HG03439 (cell line): Measurements from ENCODE around the gene ZNF575.

Source experiments
- ATAC-seq: cut with Tn5 transposase; IDR thresholded peaks from one replicate; pipeline ENCODE4 v1.9.1; 2021; ENCODE audit warnings: mild to moderate bottlenecking, moderate library complexity; ENCODE audit not compliant: unreplicated experiment

ZNF575 gene, protein sequence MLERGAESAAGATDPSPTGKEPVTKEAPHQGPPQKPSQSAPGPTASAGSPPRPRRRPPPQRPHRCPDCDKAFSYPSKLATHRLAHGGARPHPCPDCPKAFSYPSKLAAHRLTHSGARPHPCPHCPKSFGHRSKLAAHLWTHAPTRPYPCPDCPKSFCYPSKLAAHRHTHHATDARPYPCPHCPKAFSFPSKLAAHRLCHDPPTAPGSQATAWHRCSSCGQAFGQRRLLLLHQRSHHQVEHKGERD

DNA sequence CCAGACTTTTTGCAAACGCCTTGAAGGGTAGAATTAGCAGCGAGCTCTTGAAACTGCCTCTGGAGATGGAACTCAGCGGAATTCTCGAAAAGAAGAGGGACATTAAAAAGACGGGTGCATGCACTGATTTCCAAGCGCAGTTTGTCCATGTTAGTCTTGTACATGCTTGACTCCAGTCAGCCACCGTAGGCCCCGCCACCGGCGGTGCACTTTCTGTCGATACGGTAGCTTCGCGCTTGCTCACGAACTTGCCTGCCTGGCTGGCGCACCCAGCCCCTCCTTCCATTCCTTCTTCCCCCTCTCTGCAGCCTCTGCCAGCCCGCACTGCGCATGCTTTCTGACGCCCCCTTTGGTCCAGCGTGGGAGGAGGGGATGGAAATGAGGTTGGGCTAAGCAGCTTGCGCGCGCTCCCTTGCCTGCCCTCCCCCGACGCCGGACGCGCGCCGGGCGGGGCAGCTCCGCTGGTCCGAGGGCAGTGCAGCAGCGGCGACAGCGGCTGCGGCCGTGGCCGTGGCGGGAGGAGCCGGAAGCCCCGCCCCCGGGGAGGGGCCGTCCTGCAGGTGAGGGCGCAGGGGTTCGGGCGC, at the start of gene ZNF575:
TSS of gene ZNF575 (plus strand) at position 227 of the 584 bp plus-strand sequence. CDS start 1,235 bp downstream, outside the sequence.
- peak; percentile 59 for ATAC-seq

GRCh38 chr19:43483281-43483680, 49.7 kb upstream of the ZNF575 start:
- no peak for ATAC-seq

DNA sequence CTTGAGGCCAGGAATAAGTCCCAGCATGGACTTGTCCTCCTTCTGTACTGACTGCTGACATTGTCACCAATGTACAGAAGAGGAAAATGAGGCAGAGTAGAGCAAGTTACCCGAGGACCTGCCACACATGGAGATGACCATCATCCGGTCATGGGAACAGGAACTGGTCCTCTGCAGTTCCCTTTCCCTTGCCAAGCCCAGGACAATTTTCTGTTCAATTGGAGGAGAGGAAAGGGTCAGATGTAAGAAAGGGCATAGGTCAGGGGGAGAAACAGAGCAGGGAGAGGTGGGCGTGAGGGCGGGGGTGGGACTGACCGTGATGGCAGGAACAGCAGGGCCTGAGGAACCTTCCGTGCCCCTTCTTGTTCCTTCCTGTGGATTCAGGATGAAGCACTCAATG, 47.0 kb upstream of the ZNF575 start:
- ATAC-seq, result no peak

DNA sequence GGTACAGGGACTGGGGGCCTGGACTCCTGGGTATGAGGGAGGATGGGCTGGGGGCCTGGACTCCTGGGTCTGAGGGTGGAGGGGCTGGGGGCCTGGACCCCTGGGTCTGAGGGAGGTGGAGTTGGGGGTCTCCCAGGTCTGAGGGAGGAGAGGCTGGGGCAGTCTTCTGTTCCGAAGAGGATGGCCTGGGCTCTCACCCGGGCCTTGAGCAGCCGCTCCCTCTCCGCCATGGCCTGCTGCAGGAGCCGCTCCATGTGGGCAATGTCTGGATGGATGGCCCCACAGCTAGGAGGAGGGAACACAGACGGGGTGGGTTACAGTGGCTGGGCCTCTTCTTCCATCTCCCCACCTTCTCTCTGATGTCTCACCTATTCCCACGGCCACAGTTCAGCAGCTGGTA, 46.6 kb upstream of the ZNF575 start:
- no peak for ATAC-seq

DNA sequence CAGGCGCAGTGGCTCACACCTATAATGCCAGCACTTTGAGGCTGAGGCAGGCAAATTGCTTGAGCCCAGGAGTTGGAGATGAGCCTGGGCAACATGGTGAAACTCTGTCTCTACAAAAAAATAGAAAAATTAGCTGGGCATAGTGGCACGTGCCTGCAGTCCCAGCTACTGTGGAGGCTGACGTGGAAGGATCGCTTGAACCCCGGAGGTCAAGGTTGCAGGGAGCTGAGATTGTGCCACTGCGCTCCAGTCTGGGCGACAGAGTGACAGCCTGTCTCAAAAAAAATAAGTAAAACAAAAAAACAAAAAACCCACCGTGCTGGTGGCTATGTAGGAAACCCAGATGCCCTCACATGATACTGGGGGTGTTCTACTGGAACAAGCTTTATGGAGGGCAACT, 44.8 kb upstream of the ZNF575 start:
- ATAC-seq, result no peak

- ATAC-seq, result no peak
Measured at GRCh38 chr19:43489310-43489709, 43.7 kb upstream of the ZNF575 start.

DNA sequence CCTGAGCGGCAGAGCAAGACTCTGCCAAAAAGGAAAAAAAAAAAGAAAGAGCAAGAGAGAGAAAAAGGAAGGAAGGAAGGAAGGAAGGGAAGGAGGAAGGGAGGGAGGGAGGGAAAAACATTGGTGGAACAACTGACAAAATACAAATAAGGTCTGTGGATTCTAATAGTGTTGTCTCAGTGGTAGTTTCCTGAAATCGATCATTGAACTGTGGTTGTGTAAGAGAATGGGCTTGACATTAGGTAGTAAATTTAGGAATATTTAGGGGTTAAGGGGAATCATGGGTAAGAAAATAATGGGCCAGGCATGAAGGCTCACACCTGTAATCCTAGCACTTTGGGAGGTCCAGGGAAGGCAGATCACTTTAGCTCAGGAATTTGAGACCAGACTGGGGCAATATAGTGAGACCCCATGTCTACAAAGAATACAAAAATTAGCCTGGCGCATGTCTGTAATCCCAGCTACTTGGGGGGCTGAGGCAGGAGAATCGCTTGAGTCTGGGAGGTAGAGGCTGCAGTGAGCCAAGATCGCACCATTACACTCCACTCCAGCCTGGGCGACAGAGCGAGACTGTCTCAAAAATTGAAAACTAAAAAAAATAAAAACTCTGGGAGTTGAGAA, 42.9 kb upstream of the ZNF575 start:
- ATAC-seq, result no peak

GRCh38 chr19:43490759-43491158, 42.2 kb upstream of the ZNF575 start:
- ATAC-seq, result no peak

GRCh38 chr19:43495082-43495481, 37.9 kb upstream of the ZNF575 start:
- no peak for ATAC-seq

DNA sequence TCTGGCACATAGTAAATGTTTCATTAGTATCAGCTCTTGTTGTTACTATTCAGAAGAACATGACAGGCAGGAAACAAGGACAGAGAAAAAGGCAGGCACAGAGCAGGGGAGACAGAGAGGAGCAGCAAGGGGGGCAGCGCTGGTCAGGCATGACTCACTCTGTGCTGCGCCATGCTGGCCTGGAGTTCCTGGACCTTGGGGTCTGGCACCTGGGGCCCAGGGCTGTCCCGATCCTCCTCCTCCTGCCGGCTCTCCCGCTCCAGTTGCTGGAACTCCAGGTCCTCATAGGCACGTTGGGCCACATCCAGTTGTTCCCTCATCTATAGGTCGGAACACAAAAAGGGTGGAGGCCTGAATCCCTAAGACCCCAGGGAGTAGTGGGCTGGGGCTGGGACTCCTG, 36.0 kb upstream of the ZNF575 start:
- no peak for ATAC-seq

- no peak for ATAC-seq
Measured at GRCh38 chr19:43498233-43498842, 34.6 kb upstream of the ZNF575 start.

DNA sequence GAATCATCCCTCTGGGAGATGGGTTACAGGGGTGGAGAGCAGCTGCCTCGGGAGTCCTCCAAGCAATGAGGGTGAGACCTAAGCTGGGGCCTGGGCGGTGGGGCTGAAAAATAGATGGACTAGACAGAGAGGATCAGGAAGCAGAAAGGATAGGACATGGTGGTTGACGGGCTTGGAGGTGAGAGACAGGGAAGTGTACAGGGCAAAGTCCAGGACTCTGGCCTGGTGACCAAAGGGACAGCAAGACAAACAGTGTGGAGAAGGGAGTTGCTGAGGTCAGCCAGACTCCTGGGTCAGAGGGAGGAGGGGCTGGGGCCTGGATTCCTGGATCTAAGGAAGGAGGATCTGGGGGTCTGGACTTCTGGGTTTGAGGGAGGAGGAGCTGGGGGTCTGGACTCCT, 33.9 kb upstream of the ZNF575 start:
- no peak for ATAC-seq

GRCh38 chr19:43501661-43502418, 31.1 kb upstream of the ZNF575 start:
- ATAC-seq, result no peak

DNA sequence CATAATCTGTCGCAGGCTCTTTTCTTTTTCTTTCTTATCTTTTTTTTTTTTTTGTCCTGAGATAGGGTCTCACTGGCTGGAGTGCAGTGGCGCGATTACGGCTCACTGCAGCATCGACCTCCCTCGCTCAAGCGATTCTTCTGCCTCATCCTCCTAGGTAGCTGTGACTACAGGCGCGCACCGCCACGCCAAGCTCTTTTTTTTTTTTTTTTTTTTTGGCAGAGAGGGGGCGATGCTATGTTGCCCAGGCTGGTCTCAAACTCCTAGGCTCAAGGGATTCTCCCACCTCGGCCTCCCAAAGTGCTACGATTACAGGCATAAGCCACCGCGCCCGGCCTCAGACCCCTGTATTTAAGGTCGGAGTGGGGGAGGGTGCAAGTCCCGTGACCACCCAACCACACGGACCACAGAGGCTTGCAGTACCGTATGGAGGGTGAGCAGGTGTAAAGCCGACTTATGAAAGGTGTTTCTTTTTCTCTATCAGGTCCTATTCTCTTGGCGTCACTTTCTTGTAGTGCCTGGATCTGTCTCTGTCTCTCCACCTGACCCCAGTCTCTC, 30.5 kb upstream of the ZNF575 start:
- no peak for ATAC-seq

DNA sequence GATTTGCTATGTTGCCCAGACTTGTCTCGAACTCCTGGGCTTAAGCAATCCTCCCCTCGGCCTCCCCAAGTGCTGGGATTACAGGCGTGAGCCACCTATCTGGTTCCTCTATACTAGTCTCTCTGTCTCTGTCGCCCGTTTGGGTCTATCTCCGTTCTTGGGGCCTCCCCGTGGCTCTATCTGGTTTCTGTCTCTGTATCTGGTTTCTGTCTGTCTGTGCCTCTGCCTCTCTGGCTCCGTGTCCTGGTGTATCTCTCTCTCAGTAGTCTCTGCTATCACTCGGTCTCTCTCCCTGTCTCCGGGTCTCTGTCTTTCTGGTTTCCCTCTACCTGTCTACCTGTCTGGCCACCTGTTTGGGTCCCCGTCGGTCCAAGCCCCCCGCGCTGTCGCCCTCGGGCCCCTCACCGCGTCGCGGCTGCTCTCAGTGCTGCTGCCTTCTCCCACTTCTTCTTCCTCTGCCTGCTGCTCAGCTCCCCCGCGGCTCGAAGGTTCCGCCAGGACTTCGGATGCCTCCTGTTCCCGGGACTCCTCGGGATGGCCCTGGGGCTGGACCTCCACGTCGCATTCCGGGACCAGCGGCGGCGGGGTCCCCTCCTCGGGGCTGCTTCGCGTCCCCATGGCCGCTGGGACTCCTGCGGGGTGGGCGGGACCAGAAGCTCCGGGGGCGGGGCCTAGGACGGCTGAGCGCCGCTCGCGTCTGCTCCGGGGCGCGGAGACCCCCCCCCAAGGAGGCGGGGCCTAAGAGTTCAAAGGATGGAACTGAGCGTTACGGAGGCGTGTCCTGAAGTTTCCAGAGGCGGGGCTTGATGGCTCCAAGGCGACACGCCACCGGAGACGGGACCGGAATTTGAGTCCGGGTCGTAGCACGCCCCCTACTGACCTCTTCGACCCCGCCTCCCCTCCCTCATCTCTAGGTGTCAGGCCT, 29.2 kb upstream of the ZNF575 start:
- ATAC-seq, result peak; percentile 90

- ATAC-seq, result peak; percentile 14
Measured at GRCh38 chr19:43504426-43505185, 28.4 kb upstream of the ZNF575 start, which contains the start of gene PHLDB3. Gene PHLDB3 (minus strand): TSS chr19:43504746. CDS start chr19:43504118, 628 bp downstream.

DNA sequence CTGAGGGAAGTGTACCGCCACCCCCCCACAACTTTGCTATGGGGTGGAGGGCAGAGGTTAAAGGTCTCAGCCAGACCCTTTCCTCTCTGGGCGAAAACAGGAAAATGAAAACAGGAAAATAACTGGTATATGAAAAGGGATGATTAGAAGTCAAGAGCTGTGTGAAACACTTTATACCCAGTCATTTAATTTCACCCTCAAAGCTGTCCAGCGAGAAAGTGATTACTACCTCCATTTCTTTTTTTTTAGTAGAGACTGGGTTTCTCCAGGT, 27.9 kb upstream of the ZNF575 start:
- ATAC-seq, result no peak

GRCh38 chr19:43505941-43506340, 27.0 kb upstream of the ZNF575 start:
- ATAC-seq, result no peak

DNA sequence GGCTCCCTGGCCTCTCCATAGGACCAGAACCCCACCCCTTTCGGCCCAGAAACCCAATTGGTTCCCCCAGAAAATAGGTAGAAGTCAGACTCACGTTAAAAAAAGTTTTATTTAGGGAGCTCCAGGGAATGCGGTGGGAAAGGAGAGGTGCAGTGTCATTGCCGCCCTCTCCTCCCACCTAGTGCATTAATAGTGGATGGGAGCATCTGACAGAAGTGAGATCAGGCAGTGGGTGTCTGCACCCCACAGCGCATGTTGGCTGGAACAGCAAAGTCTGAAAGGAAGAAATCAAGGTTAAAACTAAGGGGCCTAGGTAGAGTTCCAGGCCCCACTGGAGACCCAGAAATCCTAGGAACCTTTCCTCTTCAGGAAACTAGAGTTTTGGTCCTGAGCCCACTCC, 26.4 kb upstream of the ZNF575 start:
- ATAC-seq, result no peak
